GM06990 (cell line): ENCODE results near the gene NDUFB2.
A peak's percentile ranks its signal among the peaks of the same experiment; 100 is the strongest.

Experiments
- DNase-seq: peaks from one replicate; pipeline ENCODE4 v3.0.0-alpha.2; 2011; ENCODE audit not compliant: insufficient read length; ENCODE audit errors: extremely low read depth
- H3K27me3 ChIP-seq: replicated peaks from 2 replicates; pipeline ENCODE4 v1.6.0; 2011; ENCODE audit warnings: low read length; ENCODE audit not compliant: control insufficient read depth, insufficient read depth
- H3K36me3 ChIP-seq: 2 replicates; pipeline ENCODE4 v1.5.1; 2011; ENCODE audit warnings: low read length; ENCODE audit not compliant: control insufficient read depth, insufficient read depth
- H3K4me3 ChIP-seq: replicated peaks from 2 replicates; pipeline ENCODE4 v1.5.1; 2011; ENCODE audit warnings: low read depth, mild to moderate bottlenecking, control low read depth, low read length
- TF ChIP-seq, protein P1 (sequence below): IDR thresholded peaks from 2 replicates; pipeline ENCODE4 v1.5.1; 2011; ENCODE audit warnings: low read length, control low read depth, mild to moderate bottlenecking, inconsistent platforms; ENCODE audit not compliant: insufficient read depth, poor library complexity, severe bottlenecking

The NDUFB2 gene

DNA sequence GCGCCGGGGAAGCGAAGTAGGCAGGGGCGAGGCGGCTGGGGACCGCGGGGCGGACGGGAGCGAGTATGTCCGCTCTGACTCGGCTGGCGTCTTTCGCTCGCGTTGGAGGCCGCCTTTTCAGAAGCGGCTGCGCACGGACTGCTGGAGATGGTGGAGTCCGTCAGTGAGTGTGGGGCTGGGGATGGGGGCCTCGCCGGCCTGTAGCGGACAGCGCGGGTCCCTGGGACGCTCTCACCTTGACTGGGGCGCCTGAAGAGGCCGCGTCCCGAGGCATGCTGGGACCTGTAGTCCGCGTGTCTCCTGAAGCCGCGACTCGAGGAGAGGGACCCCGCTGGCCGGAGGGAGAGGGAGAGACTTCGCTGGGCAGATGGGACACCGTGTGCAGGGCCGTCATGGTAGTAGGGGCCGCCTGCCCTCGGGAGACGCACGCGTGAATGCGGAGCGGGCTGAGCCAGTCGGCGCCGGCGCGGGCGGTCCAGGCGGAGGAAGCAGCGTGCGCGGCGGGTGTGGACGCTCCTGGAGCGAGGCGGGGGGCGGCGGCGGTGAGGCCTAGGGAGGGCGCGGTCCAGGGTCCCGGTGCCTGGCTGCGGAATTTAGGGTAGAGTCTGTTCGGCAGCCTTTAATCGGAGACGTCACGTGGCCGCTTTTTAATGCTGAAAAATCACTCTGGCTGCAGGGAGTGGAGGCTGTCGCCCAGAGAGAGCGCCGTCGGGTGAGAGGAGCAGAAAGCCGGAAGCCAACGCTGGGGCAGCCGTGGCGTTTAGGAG is at the start of gene NDUFB2:
TSS of gene NDUFB2 (plus strand) at position 29 of the 767 bp plus-strand sequence. CDS start at position 66, 37 bp downstream.
- Histone ChIP-seq H3K4me3 (peak within 1 kb of the TSS; percentile 73), H3K36me3 (no peaks in the 10 kb centered on the region; the same call in 1 of the 2 replicates), H3K27me3 (no peaks in the 10 kb centered on the region)
- DNase-seq = peak; percentile 95
- TF ChIP-seq, protein P1, sequence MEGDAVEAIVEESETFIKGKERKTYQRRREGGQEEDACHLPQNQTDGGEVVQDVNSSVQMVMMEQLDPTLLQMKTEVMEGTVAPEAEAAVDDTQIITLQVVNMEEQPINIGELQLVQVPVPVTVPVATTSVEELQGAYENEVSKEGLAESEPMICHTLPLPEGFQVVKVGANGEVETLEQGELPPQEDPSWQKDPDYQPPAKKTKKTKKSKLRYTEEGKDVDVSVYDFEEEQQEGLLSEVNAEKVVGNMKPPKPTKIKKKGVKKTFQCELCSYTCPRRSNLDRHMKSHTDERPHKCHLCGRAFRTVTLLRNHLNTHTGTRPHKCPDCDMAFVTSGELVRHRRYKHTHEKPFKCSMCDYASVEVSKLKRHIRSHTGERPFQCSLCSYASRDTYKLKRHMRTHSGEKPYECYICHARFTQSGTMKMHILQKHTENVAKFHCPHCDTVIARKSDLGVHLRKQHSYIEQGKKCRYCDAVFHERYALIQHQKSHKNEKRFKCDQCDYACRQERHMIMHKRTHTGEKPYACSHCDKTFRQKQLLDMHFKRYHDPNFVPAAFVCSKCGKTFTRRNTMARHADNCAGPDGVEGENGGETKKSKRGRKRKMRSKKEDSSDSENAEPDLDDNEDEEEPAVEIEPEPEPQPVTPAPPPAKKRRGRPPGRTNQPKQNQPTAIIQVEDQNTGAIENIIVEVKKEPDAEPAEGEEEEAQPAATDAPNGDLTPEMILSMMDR = peak; percentile 2

DNA sequence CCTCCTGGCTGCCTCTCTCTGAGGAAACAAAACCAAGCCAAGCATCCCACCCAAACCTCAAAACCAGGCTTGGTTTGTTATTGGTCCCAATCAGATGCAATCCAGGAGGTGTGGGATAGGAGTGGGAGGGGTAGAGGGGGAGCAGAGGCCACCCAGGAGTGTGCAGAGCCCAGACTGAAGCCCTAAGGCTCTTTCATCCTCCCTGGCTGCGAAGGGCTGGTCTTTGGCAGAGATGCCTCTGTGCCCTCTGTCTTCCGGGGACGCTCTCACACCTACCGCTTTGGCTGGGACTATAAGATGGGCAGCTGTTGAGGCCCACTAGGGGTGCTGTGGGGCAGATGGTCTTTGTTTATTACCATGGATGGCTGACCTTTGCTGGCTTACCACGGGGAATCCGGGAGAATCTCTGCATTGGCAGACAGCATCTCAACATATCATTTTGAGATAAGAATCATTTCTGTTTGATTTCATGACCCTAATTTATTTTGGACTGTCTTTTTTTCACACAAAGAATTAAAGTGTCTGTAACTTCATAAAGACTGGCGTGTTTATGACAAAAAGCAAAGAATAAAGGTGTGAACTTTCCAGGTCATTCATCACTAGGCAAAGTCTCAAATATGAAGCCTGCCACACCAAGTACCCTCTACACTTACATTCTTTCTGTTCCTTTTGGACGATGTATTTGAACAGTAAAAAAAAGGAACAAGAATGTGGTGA is 49.4 kb upstream of the NDUFB2 start:
- no peaks in the 10 kb centered on the region for H3K36me3 ChIP-seq
- TF ChIP-seq, protein P1 = peak; percentile 80
- H3K4me3 ChIP-seq = no peak overlapping the region
- H3K27me3 ChIP-seq = no peaks in the 10 kb centered on the region
- DNase-seq = no peak

DNA sequence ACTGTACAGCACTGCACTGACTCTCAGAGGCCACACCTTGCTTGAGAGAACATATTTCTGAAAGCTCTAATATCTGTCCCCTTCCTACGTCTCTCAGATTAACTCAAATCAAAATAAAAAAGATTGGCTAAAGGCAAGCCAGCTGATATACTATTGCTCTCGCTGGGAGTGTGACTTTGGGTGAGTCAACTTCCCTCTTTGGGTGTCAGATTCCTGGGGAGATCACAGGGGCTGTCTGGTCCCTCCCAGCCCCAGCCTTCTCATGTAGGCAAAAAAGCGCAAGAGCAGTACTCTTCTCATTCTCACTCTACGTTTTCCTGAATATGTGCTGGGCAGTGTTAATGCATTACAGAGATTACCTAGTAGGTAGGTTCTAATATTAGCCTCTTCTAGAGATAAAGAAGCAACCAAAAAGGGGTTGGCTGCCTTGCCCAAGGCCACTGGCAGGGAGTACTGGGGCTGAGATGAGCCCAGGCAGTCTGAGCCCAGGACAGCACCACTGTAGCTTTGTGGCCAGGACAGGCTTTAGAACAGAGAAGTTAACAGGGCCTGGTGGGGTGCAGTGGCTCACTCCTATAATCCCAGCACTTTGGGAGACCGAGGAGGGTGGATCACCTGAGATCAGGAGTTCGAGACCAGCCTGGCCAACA is 46.8 kb upstream of the NDUFB2 start:
- Histone ChIP-seq H3K36me3 (no peaks in the 10 kb centered on the region), H3K27me3 (no peaks in the 10 kb centered on the region), H3K4me3 (no peak overlapping the region)
- DNase-seq = no peak
- TF ChIP-seq, protein P1 = no peak

DNA sequence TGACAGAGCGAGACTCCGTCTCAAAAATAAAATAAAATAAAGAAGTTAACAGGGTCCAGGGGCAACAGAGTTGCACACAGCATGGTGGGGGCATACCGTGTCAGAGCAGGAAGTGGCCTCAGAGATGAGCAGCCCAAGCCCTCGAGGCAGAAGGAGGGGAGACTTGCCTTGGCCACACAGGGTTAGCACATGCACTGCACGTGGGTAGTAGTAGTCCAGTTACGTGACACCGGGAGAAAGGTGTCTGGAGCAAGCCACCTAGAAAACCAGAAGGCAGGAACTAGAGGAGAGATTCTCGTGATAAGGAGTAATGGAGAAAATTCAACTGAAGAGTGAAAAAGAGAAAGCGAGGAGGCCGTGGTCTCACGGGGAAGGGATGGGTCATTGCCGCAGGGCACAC is 46.1 kb upstream of the NDUFB2 start:
- TF ChIP-seq, protein P1 = no peak
- H3K27me3 ChIP-seq = no peaks in the 10 kb centered on the region
- H3K36me3 ChIP-seq = no peaks in the 10 kb centered on the region
- DNase-seq = no peak
- H3K4me3 ChIP-seq = no peak overlapping the region

GRCh38 chr7:140653319-140654108 is 43.0 kb upstream of the NDUFB2 start:
- DNase-seq = no peak
- no peaks in the 10 kb centered on the region for H3K27me3 ChIP-seq
- TF ChIP-seq, protein P1 = peak; percentile 84
- H3K4me3 ChIP-seq = no peak overlapping the region
- H3K36me3 ChIP-seq = no peaks in the 10 kb centered on the region
